Epithelial cell of esophagus (primary cell): ENCODE measurements around the gene PREX1.

ENCODE experiments used
- DNase-seq: peaks from one replicate; pipeline ENCODE4 v3.0.0; 2010; ENCODE audit warnings: low read depth
- H3K4me3 ChIP-seq: 2 replicates; pipeline ENCODE4 v1.5.1; 2011; ENCODE audit warnings: mild to moderate bottlenecking, low read length, control low read depth
- CTCF ChIP-seq: IDR thresholded peaks from 2 replicates; pipeline ENCODE4 v1.5.1; 2011; ENCODE audit warnings: low read depth, mild to moderate bottlenecking, low read length, control low read depth, inconsistent platforms; ENCODE audit not compliant: insufficient read depth; ENCODE audit errors: missing control alignments

PREX1 gene

GRCh38 chr20:48648482-48649051 is 179.2 kb downstream of the PREX1 start:
- no peak overlapping the region for H3K4me3 ChIP-seq
- TF ChIP-seq CTCF, result no peak
- DNase-seq, result peak; percentile 40

GRCh38 chr20:48647858-48648257 is 179.9 kb downstream of the PREX1 start:
- H3K4me3 ChIP-seq, result no peak overlapping the region
- TF ChIP-seq CTCF, result no peak
- no peak for DNase-seq

- H3K4me3 ChIP-seq, result no peak overlapping the region
- DNase-seq, result no peak
- no peak for TF ChIP-seq CTCF
Observed at GRCh38 chr20:48645666-48646065, 182.1 kb downstream of the PREX1 start.

DNA sequence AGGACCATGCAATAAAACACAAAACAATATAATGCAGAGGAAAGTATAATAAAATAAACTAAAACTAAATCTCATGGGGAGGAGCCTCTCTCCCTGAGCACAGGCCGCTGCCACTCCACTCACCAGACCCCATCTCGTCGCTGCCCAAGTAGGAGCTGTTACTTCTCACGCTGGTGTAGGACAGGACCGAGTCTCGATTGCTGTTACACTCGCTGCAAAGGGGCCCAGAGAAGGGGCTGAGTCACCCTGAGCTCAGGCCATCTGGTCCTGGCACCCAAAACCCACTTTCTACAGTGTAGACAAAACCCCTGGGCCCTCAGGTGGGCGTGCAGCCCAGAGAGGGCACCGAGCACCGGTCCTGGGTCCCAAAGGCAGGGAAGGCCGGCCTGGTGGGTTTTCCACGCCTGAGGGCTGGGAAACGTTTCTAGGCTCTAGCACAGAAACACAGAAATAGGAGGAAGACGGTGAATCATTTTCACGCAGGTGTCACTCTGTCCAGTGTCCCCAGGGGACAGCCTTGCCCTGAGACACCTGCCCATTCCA is 183.4 kb downstream of the PREX1 start:
- DNase-seq, result no peak
- no peak for TF ChIP-seq CTCF
- no peak overlapping the region for H3K4me3 ChIP-seq

GRCh38 chr20:48642105-48642880 is 185.5 kb downstream of the PREX1 start:
- no peak for TF ChIP-seq CTCF
- H3K4me3 ChIP-seq, result no peak overlapping the region
- no peak for DNase-seq

DNA sequence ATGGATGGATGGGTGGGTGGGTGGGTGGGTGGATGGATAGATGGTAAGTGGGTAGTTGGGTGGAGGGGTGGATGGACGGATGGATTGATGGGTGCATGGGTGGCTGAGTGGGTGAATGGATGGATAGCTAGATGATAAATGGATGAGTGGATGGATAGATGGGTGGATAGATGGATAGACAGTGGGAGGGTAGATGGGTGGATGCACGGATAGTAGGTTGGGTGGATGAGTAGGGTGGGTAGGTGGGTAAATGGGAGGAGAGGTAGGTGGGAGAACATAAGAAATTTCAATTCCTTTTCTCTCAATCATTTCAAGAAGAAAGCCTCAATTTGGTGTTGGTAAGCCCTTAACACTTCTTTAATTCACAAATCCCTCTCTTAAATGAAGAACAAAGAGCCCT is 186.9 kb downstream of the PREX1 start:
- DNase-seq, result no peak
- H3K4me3 ChIP-seq, result no peak overlapping the region
- TF ChIP-seq CTCF, result no peak
